HepG2 (cell line): ENCODE results near the gene ICAM3. TPM values are rescaled to one million over a fixed set of nuclear protein-coding genes. Genes with fewer than 3 reads are reported as not detected.

Experiments
- AGO1 ChIP-seq: fragments of 200-400 bp; formaldehyde crosslinking; IDR thresholded peaks from 2 replicates; pipeline ENCODE4 v1.6.1; 2017; ENCODE audit warnings: mild to moderate bottlenecking, low read depth, low read length, moderate library complexity; ENCODE audit not compliant: poor library complexity, severe bottlenecking
- ATAD3A ChIP-seq: sonication (generic); formaldehyde crosslinking; IDR thresholded peaks from 2 replicates; pipeline ENCODE4 v1.4.0; 2020; ENCODE audit warnings: missing genetic modification reagents
- ATF7 ChIP-seq, 2 experiments: fragments of 450-650 bp in 1 of 2; sonication (generic) in 1 of 2; formaldehyde crosslinking in 1 of 2; IDR thresholded peaks; 2 replicates each; pipeline versions ENCODE4 v1.4.0 to v1.6.1; 2016 to 2020; ENCODE audit warnings: antibody characterized with exemption in 1 of 2, mild to moderate bottlenecking in 1 of 2, missing genetic modification reagents in 1 of 2
- HOXA7 ChIP-seq: sonication (generic); formaldehyde crosslinking; IDR thresholded peaks from 2 replicates; pipeline ENCODE4 v1.8.1; 2022; ENCODE audit warnings: mild to moderate bottlenecking, missing genetic modification reagents, moderate library complexity
- JARID2 ChIP-seq: sonication (generic); formaldehyde crosslinking; IDR thresholded peaks from 2 replicates; pipeline ENCODE4 v1.8.1; 2023; ENCODE audit warnings: missing genetic modification reagents, inconsistent platforms; ENCODE audit not compliant: insufficient replicate concordance
- KLF6 ChIP-seq: IDR thresholded peaks from 2 replicates; pipeline ENCODE4 v1.8.0; 2016; ENCODE audit warnings: missing biosample characterization, missing genetic modification reagents
- MIER3 ChIP-seq: IDR thresholded peaks from 2 replicates; pipeline ENCODE4 v1.6.1; 2016; ENCODE audit warnings: missing compliant biosample characterization, borderline replicate concordance
- NFATC3 ChIP-seq: sonication (generic); formaldehyde crosslinking; IDR thresholded peaks from 2 replicates; pipeline ENCODE4 v1.5.1; 2020; ENCODE audit warnings: mild to moderate bottlenecking, missing genetic modification reagents
- PAX8 ChIP-seq: sonication (generic); formaldehyde crosslinking; IDR thresholded peaks from 2 replicates; pipeline ENCODE4 v1.8.0; 2022; ENCODE audit warnings: mild to moderate bottlenecking, missing genetic modification reagents, borderline replicate concordance
- POLR2A ChIP-seq, 2 experiments: IDR thresholded peaks; 2 replicates each; pipeline ENCODE4 v1.6.1; 2011; ENCODE audit warnings: low read depth in 2 of 2, low read length in 2 of 2, mild to moderate bottlenecking in 1 of 2, moderate library complexity in 1 of 2; ENCODE audit not compliant: insufficient read depth in 1 of 2
- RAD51 ChIP-seq: fragments of 450-650 bp; IDR thresholded peaks from 2 replicates; pipeline ENCODE4 v1.6.1; 2016; ENCODE audit warnings: borderline replicate concordance
- RBM39 ChIP-seq: fragments of 200-400 bp; formaldehyde crosslinking; IDR thresholded peaks from one replicate; pipeline ENCODE4 v1.6.1; 2018; ENCODE audit warnings: antibody characterized with exemption, mild to moderate bottlenecking, low read depth, low read length; ENCODE audit not compliant: poor library complexity, severe bottlenecking
- RELA ChIP-seq: sonication (generic); formaldehyde crosslinking; IDR thresholded peaks from 2 replicates; pipeline ENCODE4 v1.4.0; 2020; ENCODE audit warnings: missing genetic modification reagents
- TARDBP ChIP-seq: sonication (generic); formaldehyde crosslinking; IDR thresholded peaks from 2 replicates; pipeline ENCODE4 v1.8.0; 2022; ENCODE audit warnings: mild to moderate bottlenecking, missing genetic modification reagents
- TMF1 ChIP-seq: sonication (generic); formaldehyde crosslinking; IDR thresholded peaks from 2 replicates; pipeline ENCODE4 v1.8.1; 2022; ENCODE audit warnings: low read depth, missing genetic modification reagents
- XBP1 ChIP-seq: sonication (generic); formaldehyde crosslinking; IDR thresholded peaks from 2 replicates; pipeline ENCODE4 v1.5.0; 2020; ENCODE audit warnings: missing genetic modification reagents
- ZMYM2 ChIP-seq: sonication (generic); formaldehyde crosslinking; IDR thresholded peaks from 2 replicates; pipeline ENCODE4 v1.8.0; 2022; ENCODE audit warnings: mild to moderate bottlenecking, missing genetic modification reagents
- ZNF230 ChIP-seq: sonication (generic); formaldehyde crosslinking; IDR thresholded peaks from 2 replicates; pipeline ENCODE4 v1.4.0; 2020; ENCODE audit warnings: mild to moderate bottlenecking, missing genetic modification reagents
- ZNF234 ChIP-seq: sonication (generic); formaldehyde crosslinking; conservative IDR thresholded peaks from 2 replicates; pipeline ENCODE4 v1.5.1; 2020; ENCODE audit warnings: mild to moderate bottlenecking, missing genetic modification reagents
- ZNF350 ChIP-seq: sonication (generic); formaldehyde crosslinking; IDR thresholded peaks from 2 replicates; pipeline ENCODE4 v1.4.0; 2020; ENCODE audit warnings: mild to moderate bottlenecking, low read depth, missing genetic modification reagents, borderline replicate concordance
- ZNF546 ChIP-seq: sonication (generic); formaldehyde crosslinking; conservative IDR thresholded peaks from 2 replicates; pipeline ENCODE4 v1.8.1; 2023; ENCODE audit warnings: mild to moderate bottlenecking, missing genetic modification reagents
- ZNF549 ChIP-seq: sonication (generic); formaldehyde crosslinking; IDR thresholded peaks from 2 replicates; pipeline ENCODE4 v1.5.0; 2020; ENCODE audit warnings: missing genetic modification reagents
- ZNF572 ChIP-seq: sonication (generic); formaldehyde crosslinking; IDR thresholded peaks from 2 replicates; pipeline ENCODE4 v1.5.1; 2020; ENCODE audit warnings: mild to moderate bottlenecking, missing genetic modification reagents
- ZNF614 ChIP-seq: IDR thresholded peaks from 2 replicates; pipeline ENCODE4 v1.6.1; 2018; ENCODE audit warnings: missing biosample characterization, missing genetic modification reagents, inconsistent platforms, borderline replicate concordance
- polyA plus RNA-seq, 8 experiments: library from polyadenylated mRNA; depleted of rRNA in 3 of 8; stranded (reverse) in 7 of 8; unstranded in 1 of 8; fragments of >200 nt; fragmentation: Illumina TruSeq in 4 of 8; extraction: Trizol in 4 of 8; gene quantifications; 2 replicates each; pipeline versions ENCODE4 v1.2.1 to v1.2.3, GENCODE V29; 2011 to 2016; ENCODE audit warnings: low read depth in 4 of 8, missing spikeins in 1 of 8, mixed read lengths in 1 of 8; ENCODE audit not compliant: insufficient read depth in 1 of 8
- total RNA-seq, 5 experiments: library from RNA; depleted of rRNA; stranded (reverse); fragments of >200 nt; fragmentation: Illumina TruSeq; extraction: Trizol; gene quantifications; 2 replicates each; pipeline ENCODE4 v1.2.3, GENCODE V29; 2016; ENCODE audit warnings: low read depth in 1 of 5
- TF ChIP-seq, protein P1 (sequence below): sonication (generic); formaldehyde crosslinking; IDR thresholded peaks from 2 replicates; pipeline ENCODE4 v1.4.0; 2020; ENCODE audit warnings: missing genetic modification reagents
- TF ChIP-seq, protein P2 (sequence below): sonication (generic); formaldehyde crosslinking; IDR thresholded peaks from 2 replicates; pipeline ENCODE4 v1.4.0; 2020; ENCODE audit warnings: missing genetic modification reagents, low read depth, mild to moderate bottlenecking, borderline replicate concordance
- TF ChIP-seq, protein P3 (sequence below): sonication (generic); formaldehyde crosslinking; IDR thresholded peaks from 2 replicates; pipeline ENCODE4 v1.9.0; 2021; ENCODE audit warnings: missing genetic modification reagents, mild to moderate bottlenecking, borderline replicate concordance
- TF ChIP-seq, protein P4 (sequence below): sonication (generic); formaldehyde crosslinking; IDR thresholded peaks from 2 replicates; pipeline ENCODE4 v1.4.0; 2020; ENCODE audit warnings: missing genetic modification reagents

Gene ICAM3
- total and polyA plus RNA-seq, 2 of the 13 experiments (the other 11 are each of a cell fraction or from before 2014, with no cell fraction given), result 14.1 to 21.0 TPM

DNA sequence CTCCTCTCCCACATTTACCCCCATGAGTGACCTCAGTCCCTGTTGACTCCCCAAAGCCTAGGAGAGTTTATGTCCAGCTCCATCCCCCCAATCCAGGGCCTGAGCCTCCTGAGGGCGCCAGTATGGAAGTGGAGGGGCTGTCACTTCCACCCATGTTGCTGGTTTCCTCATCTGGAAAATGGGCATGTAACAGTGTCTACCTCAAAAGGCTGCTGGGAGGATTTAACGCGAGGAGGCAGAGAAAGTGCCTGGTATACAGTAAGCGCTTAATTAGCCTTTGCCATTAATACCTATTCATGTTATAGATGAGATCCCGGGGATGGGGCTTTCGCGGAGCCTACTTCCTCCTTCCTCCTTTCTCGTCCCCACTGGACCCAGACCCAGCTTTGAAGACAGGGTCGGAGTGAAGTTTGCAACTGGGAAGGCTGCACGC is 40.5 kb upstream of the ICAM3 start (continued):
- TF ChIP-seq AGO1, result no peak
- TF ChIP-seq ATAD3A (CRISPR knock-in tag), result no peak
- 0 out of 2 replicates have a peak, but pooled peaks have one; percentile 7 for TF ChIP-seq ZNF572 (CRISPR knock-in tag)
- TF ChIP-seq ZNF350, result no peak
- TF ChIP-seq ZNF234, result no peak
- TF ChIP-seq RBM39, result no peak
- TF ChIP-seq, protein P1, sequence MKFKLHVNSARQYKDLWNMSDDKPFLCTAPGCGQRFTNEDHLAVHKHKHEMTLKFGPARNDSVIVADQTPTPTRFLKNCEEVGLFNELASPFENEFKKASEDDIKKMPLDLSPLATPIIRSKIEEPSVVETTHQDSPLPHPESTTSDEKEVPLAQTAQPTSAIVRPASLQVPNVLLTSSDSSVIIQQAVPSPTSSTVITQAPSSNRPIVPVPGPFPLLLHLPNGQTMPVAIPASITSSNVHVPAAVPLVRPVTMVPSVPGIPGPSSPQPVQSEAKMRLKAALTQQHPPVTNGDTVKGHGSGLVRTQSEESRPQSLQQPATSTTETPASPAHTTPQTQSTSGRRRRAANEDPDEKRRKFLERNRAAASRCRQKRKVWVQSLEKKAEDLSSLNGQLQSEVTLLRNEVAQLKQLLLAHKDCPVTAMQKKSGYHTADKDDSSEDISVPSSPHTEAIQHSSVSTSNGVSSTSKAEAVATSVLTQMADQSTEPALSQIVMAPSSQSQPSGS (CRISPR knock-in tag), result no peak
- TF ChIP-seq JARID2 (CRISPR knock-in tag), result no peak
- TF ChIP-seq ZNF546 (CRISPR knock-in tag), result no peak
- TF ChIP-seq ATF7 (IDR thresholded peaks at IDR 0.05), result no peak
- TF ChIP-seq ATF7 (CRISPR knock-in tag; IDR thresholded peaks at IDR 0.05), result no peak
- TF ChIP-seq ZNF230 (CRISPR knock-in tag), result 0 out of 2 replicates have a peak, but pooled peaks have one; percentile 6
- no peak for TF ChIP-seq RAD51
- TF ChIP-seq TMF1 (CRISPR knock-in tag), result no peak
- no peak for TF ChIP-seq RELA (CRISPR knock-in tag)
- TF ChIP-seq, protein P2, sequence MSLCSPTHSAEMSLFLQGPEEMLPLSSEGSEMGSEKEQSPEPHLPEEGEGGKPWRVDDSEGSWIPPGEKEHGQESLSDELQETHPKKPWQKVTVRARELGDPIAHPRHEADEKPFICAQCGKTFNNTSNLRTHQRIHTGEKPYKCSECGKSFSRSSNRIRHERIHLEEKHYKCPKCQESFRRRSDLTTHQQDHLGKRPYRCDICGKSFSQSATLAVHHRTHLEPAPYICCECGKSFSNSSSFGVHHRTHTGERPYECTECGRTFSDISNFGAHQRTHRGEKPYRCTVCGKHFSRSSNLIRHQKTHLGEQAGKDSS, result 0 out of 2 replicates have a peak, but pooled peaks have one; percentile 4
- TF ChIP-seq ZMYM2 (CRISPR knock-in tag), result peak; percentile 76
- TF ChIP-seq TARDBP (CRISPR knock-in tag), result no peak
- 0 out of 2 replicates have a peak, but pooled peaks have one; percentile 12 for TF ChIP-seq KLF6 (CRISPR knock-in tag)
- TF ChIP-seq NFATC3, result no peak
- TF ChIP-seq, protein P3, sequence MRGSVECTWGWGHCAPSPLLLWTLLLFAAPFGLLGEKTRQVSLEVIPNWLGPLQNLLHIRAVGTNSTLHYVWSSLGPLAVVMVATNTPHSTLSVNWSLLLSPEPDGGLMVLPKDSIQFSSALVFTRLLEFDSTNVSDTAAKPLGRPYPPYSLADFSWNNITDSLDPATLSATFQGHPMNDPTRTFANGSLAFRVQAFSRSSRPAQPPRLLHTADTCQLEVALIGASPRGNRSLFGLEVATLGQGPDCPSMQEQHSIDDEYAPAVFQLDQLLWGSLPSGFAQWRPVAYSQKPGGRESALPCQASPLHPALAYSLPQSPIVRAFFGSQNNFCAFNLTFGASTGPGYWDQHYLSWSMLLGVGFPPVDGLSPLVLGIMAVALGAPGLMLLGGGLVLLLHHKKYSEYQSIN, result no peak
- TF ChIP-seq ZNF549 (CRISPR knock-in tag), result no peak
- peak; percentile 52; the same call in 1 of the 2 replicates for TF ChIP-seq HOXA7 (CRISPR knock-in tag)
- no peak for TF ChIP-seq XBP1 (CRISPR knock-in tag)
- TF ChIP-seq ZNF614 (CRISPR knock-in tag), result no peak
- no peak for TF ChIP-seq PAX8 (CRISPR knock-in tag)
- no peak for TF ChIP-seq POLR2A (IDR thresholded peaks at IDR 0.05; ENCODE audit: insufficient read depth in 1 of 2, low read depth in 2 of 2, low read length in 2 of 2)
- TF ChIP-seq, protein P4, sequence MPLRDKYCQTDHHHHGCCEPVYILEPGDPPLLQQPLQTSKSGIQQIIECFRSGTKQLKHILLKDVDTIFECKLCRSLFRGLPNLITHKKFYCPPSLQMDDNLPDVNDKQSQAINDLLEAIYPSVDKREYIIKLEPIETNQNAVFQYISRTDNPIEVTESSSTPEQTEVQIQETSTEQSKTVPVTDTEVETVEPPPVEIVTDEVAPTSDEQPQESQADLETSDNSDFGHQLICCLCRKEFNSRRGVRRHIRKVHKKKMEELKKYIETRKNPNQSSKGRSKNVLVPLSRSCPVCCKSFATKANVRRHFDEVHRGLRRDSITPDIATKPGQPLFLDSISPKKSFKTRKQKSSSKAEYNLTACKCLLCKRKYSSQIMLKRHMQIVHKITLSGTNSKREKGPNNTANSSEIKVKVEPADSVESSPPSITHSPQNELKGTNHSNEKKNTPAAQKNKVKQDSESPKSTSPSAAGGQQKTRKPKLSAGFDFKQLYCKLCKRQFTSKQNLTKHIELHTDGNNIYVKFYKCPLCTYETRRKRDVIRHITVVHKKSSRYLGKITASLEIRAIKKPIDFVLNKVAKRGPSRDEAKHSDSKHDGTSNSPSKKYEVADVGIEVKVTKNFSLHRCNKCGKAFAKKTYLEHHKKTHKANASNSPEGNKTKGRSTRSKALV (CRISPR knock-in tag), result no peak
- TF ChIP-seq MIER3, result 0 out of 2 replicates have a peak, but pooled peaks have one; percentile 4
